Midbrain (tissue), 1 donor: ENCODE results near the gene SLIT1.

Source experiments
- DNase-seq: peaks from one replicate; lab custom pipeline; 2025; lab: John Stamatoyannopoulos, UW

SLIT1 gene

GRCh38 chr10:97185326-97186058 is at the start of gene SLIT1:
Gene SLIT1 (minus strand): TSS chr10:97185959. CDS start chr10:97185674, 285 bp downstream.
- no peak for DNase-seq

- no peak for DNase-seq
Observed at GRCh38 chr10:97235353-97235752, 49.6 kb upstream of the SLIT1 start.

- peak; percentile 29 for DNase-seq
Observed at GRCh38 chr10:97234400-97234799, 48.6 kb upstream of the SLIT1 start.

- no peak for DNase-seq
Observed at GRCh38 chr10:97230146-97230545, 44.4 kb upstream of the SLIT1 start.

GRCh38 chr10:97229322-97230015 is 43.7 kb upstream of the SLIT1 start:
- DNase-seq = no peak

- no peak for DNase-seq
Observed at GRCh38 chr10:97228775-97229157, 43.0 kb upstream of the SLIT1 start.

- no peak for DNase-seq
Observed at GRCh38 chr10:97228130-97228774, 42.5 kb upstream of the SLIT1 start.

- no peak for DNase-seq
Observed at GRCh38 chr10:97226398-97226797, 40.6 kb upstream of the SLIT1 start.

GRCh38 chr10:97224483-97225435 is 39.0 kb upstream of the SLIT1 start:
- no peak for DNase-seq

GRCh38 chr10:97222326-97222961 is 36.7 kb upstream of the SLIT1 start:
- no peak for DNase-seq

GRCh38 chr10:97220355-97220754 is 34.6 kb upstream of the SLIT1 start:
- DNase-seq = no peak

GRCh38 chr10:97217299-97217698 is 31.5 kb upstream of the SLIT1 start:
- no peak for DNase-seq

GRCh38 chr10:97215619-97216260 is 30.0 kb upstream of the SLIT1 start:
- no peak for DNase-seq

GRCh38 chr10:97213431-97213830 is 27.7 kb upstream of the SLIT1 start:
- DNase-seq = no peak

GRCh38 chr10:97211229-97211628 is 25.5 kb upstream of the SLIT1 start:
- no peak for DNase-seq

- peak; percentile 71 for DNase-seq
Observed at GRCh38 chr10:97210543-97210960, 24.8 kb upstream of the SLIT1 start.

GRCh38 chr10:97207756-97208346 is 22.1 kb upstream of the SLIT1 start:
- DNase-seq = no peak

- DNase-seq = no peak
Observed at GRCh38 chr10:97207131-97207530, 21.4 kb upstream of the SLIT1 start.

GRCh38 chr10:97204826-97205679 is 19.3 kb upstream of the SLIT1 start:
- DNase-seq = no peak

- no peak for DNase-seq
Observed at GRCh38 chr10:97203220-97203619, 17.5 kb upstream of the SLIT1 start.
